GM18499 (cell line): ENCODE results near the gene DKK1.
"Not testable (repeated sequence)": the region's sequence is repeated elsewhere in the genome, so short reads cannot be mapped to it uniquely, and the experiment has no call there.

Experiments
- ATAC-seq: cut with Tn5 transposase; IDR thresholded peaks from one replicate; pipeline ENCODE4 v1.9.1; 2021; ENCODE audit warnings: moderate number of reproducible peaks; ENCODE audit not compliant: insufficient read depth, unreplicated experiment

The DKK1 gene

GRCh38 chr10:52365547-52366432, 51.7 kb downstream of the DKK1 start:
- ATAC-seq: not testable (repeated sequence)
